Sigmoid colon (tissue), 7 donors: Measurements from ENCODE around the gene HEPN1. TPM values are rescaled to one million over a fixed set of nuclear protein-coding genes. Genes with fewer than 3 reads are reported as not detected.

ENCODE experiments used
- DNase-seq: peaks from one replicate; pipeline ENCODE4 v3.0.0-alpha.2; 2019
- H3K27ac ChIP-seq, 4 donors: fragments of 200-600 bp; sonication (generic); one replicate each; pipeline ENCODE4 v1.5.1; 2016 to 2019; ENCODE audit warnings: mild to moderate bottlenecking in 1 of 4
- H3K27me3 ChIP-seq, 3 donors: fragments of 200-600 bp; sonication (generic); one replicate each; pipeline ENCODE4 v1.5.1; 2019; ENCODE audit warnings: mild to moderate bottlenecking in 1 of 3
- H3K36me3 ChIP-seq, 4 donors: fragments of 200-600 bp; sonication (generic); one replicate each; pipeline ENCODE4 v1.5.1; 2016 to 2019
- H3K4me1 ChIP-seq, 4 donors: fragments of 200-600 bp; sonication (generic); one replicate each; pipeline ENCODE4 v1.5.1; 2017 to 2019
- H3K4me3 ChIP-seq, 4 donors: fragments of 200-600 bp; sonication (generic); one replicate each; pipeline ENCODE4 v1.5.1; 2017 to 2019; ENCODE audit warnings: mild to moderate bottlenecking in 2 of 4, moderate library complexity in 1 of 4
- H3K9me3 ChIP-seq, 4 donors: fragments of 200-600 bp in 3 of 4; sonication (generic) in 3 of 4; one replicate each; pipeline versions ENCODE4 v1.5.1 to v1.6.1; 2013 to 2019
- EP300 ChIP-seq, 4 donors: sonication (generic); formaldehyde crosslinking; IDR thresholded peaks; one replicate each; pipeline ENCODE4 v1.6.1; 2017; ENCODE audit warnings: antibody characterized with exemption in 4 of 4
- POLR2A ChIP-seq, 2 donors: fragments of 450-650 bp; IDR thresholded peaks; one replicate each; pipeline ENCODE4 v1.6.1; 2016; ENCODE audit warnings: antibody characterized with exemption in 2 of 2, mild to moderate bottlenecking in 2 of 2, moderate library complexity in 2 of 2
- POLR2AphosphoS5 ChIP-seq, 4 donors: sonication (generic); formaldehyde crosslinking; IDR thresholded peaks; one replicate each; pipeline ENCODE4 v1.6.1; 2017; ENCODE audit warnings: antibody characterized with exemption in 4 of 4
- WGBS, 2 donors: extraction: QIAGEN DNeasy Blood & Tissue Kit; methylation state at CpG; one replicate each; pipeline ENCODE4 v1.1.7; 2013; 5-methylcytosine and 5-hydroxymethylcytosine counted together
- intact Hi-C: fragments of 100-400 bp; cut with DNase I; formaldehyde crosslinking; loops from one replicate; pipeline ENCODE4 v1.15.1; 2023
- polyA plus RNA-seq, 3 donors: library from polyadenylated mRNA; stranded (reverse); fragments of 200-250 nt; gene quantifications; one replicate each; pipeline ENCODE4 v1.2.3, GENCODE V29; 2013
- total RNA-seq, 4 donors: library from RNA; depleted of rRNA; stranded (reverse); fragments of >200 nt; gene quantifications; one replicate each; pipeline ENCODE4 v1.1.0, GENCODE V29; 2016
- TF ChIP-seq, protein P1 (sequence below), 4 experiments: fragments of 450-650 bp in 3 of 4; fragments of 200-600 bp in 1 of 4; IDR thresholded peaks; one replicate each; pipeline ENCODE4 v1.5.1; 2016 to 2019; ENCODE audit warnings: antibody characterized with exemption in 4 of 4, mild to moderate bottlenecking in 3 of 4, moderate library complexity in 2 of 4
- donor health status: healthy with polysubstance abuse.
- donor health status: Bipolar disorder and iron deficiency.
- donor health status: healthy.

HEPN1 gene
- total and polyA plus RNA-seq, 7 donors = 0.04 TPM; not detected in 6

- Histone ChIP-seq H3K4me1 (peaks cover 0 to 21% (median 12%) of the 10 kb centered on the region in 4 donors), H3K9me3 (no peaks in the 10 kb centered on the region), H3K27me3 (peaks cover 0 to 29% (median 21%) of the 10 kb centered on the region in 3 donors), H3K27ac (peak overlapping the region; percentile 88 to 92 (median 90)), H3K36me3 (no peaks in the 10 kb centered on the region), H3K4me3 (peak overlapping the region; percentile 47 to 66 (median 54))
- peak; percentile 95 for DNase-seq
- TF ChIP-seq, protein P1, sequence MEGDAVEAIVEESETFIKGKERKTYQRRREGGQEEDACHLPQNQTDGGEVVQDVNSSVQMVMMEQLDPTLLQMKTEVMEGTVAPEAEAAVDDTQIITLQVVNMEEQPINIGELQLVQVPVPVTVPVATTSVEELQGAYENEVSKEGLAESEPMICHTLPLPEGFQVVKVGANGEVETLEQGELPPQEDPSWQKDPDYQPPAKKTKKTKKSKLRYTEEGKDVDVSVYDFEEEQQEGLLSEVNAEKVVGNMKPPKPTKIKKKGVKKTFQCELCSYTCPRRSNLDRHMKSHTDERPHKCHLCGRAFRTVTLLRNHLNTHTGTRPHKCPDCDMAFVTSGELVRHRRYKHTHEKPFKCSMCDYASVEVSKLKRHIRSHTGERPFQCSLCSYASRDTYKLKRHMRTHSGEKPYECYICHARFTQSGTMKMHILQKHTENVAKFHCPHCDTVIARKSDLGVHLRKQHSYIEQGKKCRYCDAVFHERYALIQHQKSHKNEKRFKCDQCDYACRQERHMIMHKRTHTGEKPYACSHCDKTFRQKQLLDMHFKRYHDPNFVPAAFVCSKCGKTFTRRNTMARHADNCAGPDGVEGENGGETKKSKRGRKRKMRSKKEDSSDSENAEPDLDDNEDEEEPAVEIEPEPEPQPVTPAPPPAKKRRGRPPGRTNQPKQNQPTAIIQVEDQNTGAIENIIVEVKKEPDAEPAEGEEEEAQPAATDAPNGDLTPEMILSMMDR (IDR thresholded peaks at IDR 0.05) = peak; percentile 44 to 71 (median 49)
- TF ChIP-seq POLR2A (IDR thresholded peaks at IDR 0.05) (no peak), EP300 (IDR thresholded peaks at IDR 0.05) (peak in 1 of 4 donors; percentile 28), POLR2AphosphoS5 (IDR thresholded peaks at IDR 0.05) (peak; percentile 49 to 80 (median 58))
- WGBS, 2 donors = 1 to 2% methylated on average over 69 of the region's 69 CpGs
- intact Hi-C loops = loop anchor here (2.0 to 10.0 kb wide), 4 partner anchors 39 to 201 kb away; partner anchors contain the start of genes MSANTD2, SIAE and SPA17
Measured at GRCh38 chr11:124875943-124876817, 42.9 kb upstream of the HEPN1 start.

DNA sequence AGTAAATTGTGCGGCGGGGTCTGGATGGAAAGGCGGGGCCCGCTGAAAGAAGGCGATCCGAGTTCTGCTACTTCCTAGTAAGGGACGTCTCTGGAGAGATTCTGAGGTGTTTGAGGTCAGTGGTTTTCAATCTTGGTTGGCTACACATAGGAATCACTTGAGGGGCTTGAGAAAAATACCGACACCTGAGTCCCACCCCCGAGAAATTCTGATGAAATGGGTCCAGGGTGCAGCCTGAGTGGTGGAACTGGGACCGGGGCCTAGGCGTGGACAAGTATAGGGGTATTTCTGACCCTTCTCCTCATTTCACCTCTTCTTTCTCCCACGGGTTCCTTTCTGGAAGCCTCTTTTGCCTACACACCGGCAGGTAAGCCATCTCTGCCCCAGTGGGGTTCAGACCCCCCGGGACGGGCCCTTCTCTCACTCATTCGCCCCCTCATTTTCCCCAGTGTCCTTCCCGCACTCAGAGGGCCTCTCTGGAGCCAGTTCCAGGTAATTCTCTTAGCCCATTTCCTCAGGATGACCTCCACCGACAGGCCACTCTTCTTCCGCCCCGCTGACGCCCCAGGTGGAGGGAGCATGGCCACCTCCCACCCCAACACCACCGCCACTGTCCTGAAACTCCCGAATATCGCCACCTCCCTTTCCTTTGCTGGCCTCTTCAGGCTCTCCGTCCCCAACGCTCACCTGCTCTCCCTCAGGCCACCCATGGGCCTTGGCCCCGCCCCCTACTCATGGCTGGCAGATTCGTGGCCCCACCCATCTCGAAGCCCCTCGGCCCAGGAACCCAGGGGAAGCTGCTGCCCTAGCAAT, 42.0 kb upstream of the HEPN1 start:
- Histone ChIP-seq H3K27ac (peak overlapping the region; percentile 88 to 92 (median 90)), H3K4me1 (peaks cover 0 to 21% (median 12%) of the 10 kb centered on the region in 4 donors), H3K9me3 (no peaks in the 10 kb centered on the region), H3K36me3 (no peaks in the 10 kb centered on the region), H3K4me3 (peak overlapping the region; percentile 47 to 66 (median 54)), H3K27me3 (peaks cover 0 to 23% (median 16%) of the 10 kb centered on the region in 3 donors)
- TF ChIP-seq EP300 (IDR thresholded peaks at IDR 0.05) (no peak), POLR2AphosphoS5 (IDR thresholded peaks at IDR 0.05) (no peak), POLR2A (IDR thresholded peaks at IDR 0.05) (no peak)
- TF ChIP-seq, protein P1 (IDR thresholded peaks at IDR 0.05) = no peak
- DNase-seq = peak; percentile 72
- WGBS, 2 donors = 27 to 55% methylated on average over 30 of the region's 30 CpGs
- intact Hi-C loops = loop anchor here (2.0 to 10.0 kb wide), 4 partner anchors 40 to 202 kb away; partner anchors contain the start of genes MSANTD2, SIAE and SPA17

GRCh38 chr11:124877631-124877909, 41.5 kb upstream of the HEPN1 start:
- intact Hi-C loops = loop anchor here (2.0 to 10.0 kb wide), 4 partner anchors 40 to 203 kb away; partner anchors contain the start of genes MSANTD2, SIAE and SPA17
- Histone ChIP-seq H3K4me1 (peaks cover 0 to 21% (median 12%) of the 10 kb centered on the region in 4 donors), H3K27me3 (peaks cover 0 to 18% (median 10%) of the 10 kb centered on the region in 3 donors), H3K9me3 (no peaks in the 10 kb centered on the region), H3K27ac (peak overlapping the region in 1 of 4 donors; percentile 89), H3K4me3 (peak overlapping the region in 2 of 4 donors; percentile 49 to 60), H3K36me3 (no peaks in the 10 kb centered on the region)
- TF ChIP-seq POLR2A (IDR thresholded peaks at IDR 0.05) = no peak
- no peak for TF ChIP-seq POLR2AphosphoS5 (IDR thresholded peaks at IDR 0.05)
- no peak for TF ChIP-seq EP300 (IDR thresholded peaks at IDR 0.05)
- TF ChIP-seq, protein P1 (IDR thresholded peaks at IDR 0.05) = no peak
- no peak for DNase-seq
- WGBS, 2 donors = 57 to 82% methylated on average over 10 of the region's 10 CpGs

- H3K4me3 ChIP-seq = no peak overlapping the region
- no peaks in the 10 kb centered on the region for H3K9me3 ChIP-seq
- intact Hi-C loops = loop anchor here (2.0 to 10.0 kb wide), 4 partner anchors 41 to 203 kb away; partner anchors contain the start of genes MSANTD2, SIAE and SPA17
- no peak overlapping the region for H3K27ac ChIP-seq
- 78 to 82% methylated on average over 17 of the region's 17 CpGs for WGBS, 2 donors
- H3K36me3 ChIP-seq = no peaks in the 10 kb centered on the region
- DNase-seq = peak; percentile 64
- TF ChIP-seq, protein P1 (IDR thresholded peaks at IDR 0.05) = no peak
- TF ChIP-seq EP300 (IDR thresholded peaks at IDR 0.05) (no peak), POLR2AphosphoS5 (IDR thresholded peaks at IDR 0.05) (no peak), POLR2A (IDR thresholded peaks at IDR 0.05) (no peak)
- peaks cover 0 to 21% (median 12%) of the 10 kb centered on the region in 4 donors for H3K4me1 ChIP-seq
- H3K27me3 ChIP-seq = peaks cover 0 to 12% (median 5%) of the 10 kb centered on the region in 3 donors
Measured at GRCh38 chr11:124877910-124878758, 40.9 kb upstream of the HEPN1 start.
